Testis (tissue), 3 donors: ENCODE data around the gene BBOF1. TPM values are rescaled to one million over a fixed set of nuclear protein-coding genes. Genes with fewer than 3 reads are reported as not detected.
A peak's percentile ranks its signal among the peaks of the same experiment; 100 is the strongest.

Source experiments
- DNase-seq: peaks from one replicate; pipeline ENCODE4 v3.0.0-alpha.2; 2019
- H3K27ac ChIP-seq, 2 donors: fragments of 200-600 bp; sonication (generic); one replicate each; pipeline ENCODE4 v1.5.1; 2019
- H3K27me3 ChIP-seq: fragments of 200-600 bp; sonication (generic); one replicate; pipeline ENCODE4 v1.5.1; 2019
- H3K36me3 ChIP-seq: fragments of 200-600 bp; sonication (generic); one replicate; pipeline ENCODE4 v1.5.1; 2017; ENCODE audit warnings: low read depth; ENCODE audit errors: missing control alignments
- H3K4me1 ChIP-seq: fragments of 200-600 bp; sonication (generic); one replicate; pipeline ENCODE4 v1.5.1; 2019
- H3K4me3 ChIP-seq, 2 donors: fragments of 200-600 bp; sonication (generic); one replicate each; pipeline ENCODE4 v1.5.1; 2017 to 2019
- H3K9me3 ChIP-seq: fragments of 200-600 bp; sonication (generic); one replicate; pipeline ENCODE4 v1.5.1; 2017
- POLR2A ChIP-seq: fragments of 450-650 bp; IDR thresholded peaks from one replicate; pipeline ENCODE4 v1.6.1; 2017; ENCODE audit warnings: antibody characterized with exemption, mild to moderate bottlenecking, moderate library complexity
- WGBS, 2 donors: methylation state at CpG; one replicate each; pipeline ENCODE4 v1.1.5; 2018; 5-methylcytosine and 5-hydroxymethylcytosine counted together
- intact Hi-C: fragments of 100-400 bp; cut with DNase I; formaldehyde crosslinking; loops from one replicate; pipeline ENCODE4 v1.15.1; 2023; ENCODE audit warnings: low total_unique reads
- polyA plus RNA-seq: library from polyadenylated mRNA; stranded (reverse); fragments of 350-450 nt; fragmentation: Illumina TruSeq; extraction: RNeasy Lipid Tissue Mini Kit (QIAGEN cat#74804); gene quantifications from one replicate; pipeline ENCODE4 v1.2.3, GENCODE V29; 2014; ENCODE audit warnings: low read depth, low replicate concordance; ENCODE audit not compliant: insufficient read depth
- total RNA-seq, 2 donors: library from RNA; depleted of rRNA; stranded (reverse); fragments of >200 nt; gene quantifications; one replicate each; pipeline ENCODE4 v1.2.3, GENCODE V29; 2016
- TF ChIP-seq, protein P1 (sequence below), 3 experiments: fragments of 450-650 bp in 2 of 3; fragments of 200-600 bp in 1 of 3; sonication (generic) in 1 of 3; IDR thresholded peaks; one replicate each; pipeline ENCODE4 v1.5.1; 2016 to 2019; ENCODE audit warnings: antibody characterized with exemption in 3 of 3, mild to moderate bottlenecking in 2 of 3, moderate library complexity in 1 of 3

BBOF1 gene
- total and polyA plus RNA-seq, 3 donors from 2014 or later = 25.1 to 41.6 (median 40.6) TPM

DNA sequence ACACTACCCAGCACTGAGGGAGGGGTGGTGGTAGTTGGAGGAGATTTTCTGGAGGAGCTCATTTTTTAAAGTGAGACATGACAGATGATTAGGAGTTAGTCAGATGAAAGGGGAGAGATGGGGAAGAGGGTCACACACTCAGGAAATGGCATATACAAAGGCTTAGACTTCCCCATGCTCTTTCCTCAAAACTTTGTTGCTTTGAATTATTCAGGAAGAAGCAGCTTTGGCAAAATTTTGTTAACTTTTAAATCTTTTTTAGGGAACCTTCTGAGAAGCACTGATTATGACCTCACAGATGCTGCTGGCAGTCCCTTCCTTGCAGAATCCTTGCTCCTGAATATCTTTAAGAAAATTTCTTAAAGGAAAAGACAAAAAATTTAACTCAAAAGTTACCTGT lies 45.3 kb downstream of the BBOF1 start:
- Histone ChIP-seq H3K9me3 (no peaks in the 10 kb centered on the region), H3K36me3 (no peaks in the 10 kb centered on the region), H3K4me1 (peaks cover 4% of the 10 kb centered on the region), H3K27me3 (no peaks in the 10 kb centered on the region), H3K27ac (no peak overlapping the region), H3K4me3 (no peak overlapping the region)
- TF ChIP-seq POLR2A = no peak
- TF ChIP-seq, protein P1, sequence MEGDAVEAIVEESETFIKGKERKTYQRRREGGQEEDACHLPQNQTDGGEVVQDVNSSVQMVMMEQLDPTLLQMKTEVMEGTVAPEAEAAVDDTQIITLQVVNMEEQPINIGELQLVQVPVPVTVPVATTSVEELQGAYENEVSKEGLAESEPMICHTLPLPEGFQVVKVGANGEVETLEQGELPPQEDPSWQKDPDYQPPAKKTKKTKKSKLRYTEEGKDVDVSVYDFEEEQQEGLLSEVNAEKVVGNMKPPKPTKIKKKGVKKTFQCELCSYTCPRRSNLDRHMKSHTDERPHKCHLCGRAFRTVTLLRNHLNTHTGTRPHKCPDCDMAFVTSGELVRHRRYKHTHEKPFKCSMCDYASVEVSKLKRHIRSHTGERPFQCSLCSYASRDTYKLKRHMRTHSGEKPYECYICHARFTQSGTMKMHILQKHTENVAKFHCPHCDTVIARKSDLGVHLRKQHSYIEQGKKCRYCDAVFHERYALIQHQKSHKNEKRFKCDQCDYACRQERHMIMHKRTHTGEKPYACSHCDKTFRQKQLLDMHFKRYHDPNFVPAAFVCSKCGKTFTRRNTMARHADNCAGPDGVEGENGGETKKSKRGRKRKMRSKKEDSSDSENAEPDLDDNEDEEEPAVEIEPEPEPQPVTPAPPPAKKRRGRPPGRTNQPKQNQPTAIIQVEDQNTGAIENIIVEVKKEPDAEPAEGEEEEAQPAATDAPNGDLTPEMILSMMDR (IDR thresholded peaks at IDR 0.05) = no peak
- DNase-seq = no peak
- intact Hi-C loops = no loop called here

DNA sequence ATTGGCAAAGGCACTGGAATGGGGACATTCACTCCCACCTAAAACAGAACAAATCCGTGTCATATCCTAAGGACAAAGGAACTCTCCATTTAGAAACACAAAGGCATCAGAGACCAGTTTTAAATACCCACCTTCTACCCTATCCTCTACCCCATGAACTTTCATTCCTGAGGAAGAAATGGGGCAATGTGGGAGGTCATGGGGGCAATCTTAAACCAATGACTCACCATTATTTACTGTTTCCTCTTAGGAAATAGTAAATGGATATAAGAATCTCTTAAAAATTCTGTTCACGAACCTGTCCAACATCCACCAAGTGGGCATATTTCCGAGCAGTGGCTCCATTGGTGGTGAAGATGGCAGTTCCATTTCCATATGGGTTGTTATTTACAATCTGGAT lies 45.7 kb downstream of the BBOF1 start:
- no peak for TF ChIP-seq POLR2A
- TF ChIP-seq, protein P1 (IDR thresholded peaks at IDR 0.05) = no peak
- WGBS, 2 donors = 80 to 82% methylated on average over 3 of the region's 3 CpGs
- Histone ChIP-seq H3K27me3 (no peaks in the 10 kb centered on the region), H3K4me1 (peaks cover 4% of the 10 kb centered on the region), H3K36me3 (no peaks in the 10 kb centered on the region), H3K4me3 (no peak overlapping the region), H3K9me3 (no peaks in the 10 kb centered on the region), H3K27ac (no peak overlapping the region)
- no peak for DNase-seq
- intact Hi-C loops = no loop called here

DNA sequence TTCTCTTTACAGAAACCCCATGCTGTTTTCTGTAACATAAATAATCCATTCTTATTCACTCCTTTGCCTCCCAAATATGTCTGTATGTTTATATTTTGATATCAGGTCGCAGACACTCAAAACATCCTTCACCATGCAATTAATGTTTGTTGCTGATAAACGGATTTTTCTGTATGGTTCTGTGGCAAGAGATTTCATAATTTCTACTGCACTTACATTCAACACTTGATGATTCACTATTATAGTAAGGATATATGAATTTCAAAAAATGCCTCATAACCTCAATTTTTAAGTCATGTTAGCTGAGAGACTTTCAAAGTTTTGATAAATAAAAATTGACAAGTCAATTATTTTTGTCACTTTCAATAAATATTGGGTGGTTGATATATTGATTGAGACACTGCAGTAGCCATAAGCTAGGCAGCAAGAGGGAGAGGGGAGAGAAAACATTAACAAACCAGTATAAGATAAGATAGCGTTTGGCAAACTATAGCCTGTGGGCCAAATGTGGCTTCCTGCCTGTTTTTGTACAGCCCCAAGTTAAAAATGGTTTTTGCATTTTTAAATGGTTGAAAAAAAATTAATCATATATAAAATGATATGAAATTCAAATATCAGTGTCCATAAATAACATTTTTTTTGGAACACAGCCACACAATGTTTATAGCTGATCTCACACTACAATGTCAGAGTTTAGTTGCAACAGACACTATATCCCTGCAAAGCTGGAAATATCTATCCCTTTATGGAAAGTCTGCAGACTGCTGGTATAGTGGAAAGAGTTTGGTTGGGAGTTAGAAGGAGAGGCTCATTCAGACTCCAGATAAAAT lies 46.8 kb downstream of the BBOF1 start:
- TF ChIP-seq POLR2A = no peak
- TF ChIP-seq, protein P1 (IDR thresholded peaks at IDR 0.05) = no peak
- Histone ChIP-seq H3K4me3 (no peak overlapping the region), H3K27me3 (no peaks in the 10 kb centered on the region), H3K27ac (no peak overlapping the region), H3K4me1 (no peaks in the 10 kb centered on the region), H3K36me3 (no peaks in the 10 kb centered on the region), H3K9me3 (no peaks in the 10 kb centered on the region)
- no peak for DNase-seq
- WGBS, 2 donors = 73 to 85% methylated on average over 3 of the region's 3 CpGs
- intact Hi-C loops = no loop called here

DNA sequence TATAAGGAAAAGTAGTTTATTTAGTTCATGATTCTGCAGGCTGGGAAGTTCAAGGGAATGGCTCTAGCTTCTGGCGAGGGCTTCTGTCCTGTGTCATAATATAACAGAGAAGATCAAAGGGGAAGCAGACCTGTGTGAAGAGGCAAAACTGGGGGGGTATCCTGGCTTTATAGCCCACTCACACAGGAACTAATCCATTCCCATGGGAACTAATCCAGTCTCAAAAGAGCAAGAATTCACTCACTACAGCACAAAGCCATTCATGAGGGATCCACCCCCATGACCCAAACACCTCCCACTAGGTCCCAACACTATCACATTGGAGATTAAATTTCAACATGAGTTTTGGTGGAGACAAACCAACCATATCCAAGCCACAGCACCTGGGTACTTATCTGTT lies 58.3 kb downstream of the BBOF1 start:
- Histone ChIP-seq H3K4me3 (no peak overlapping the region), H3K27ac (peak overlapping the region in 1 of 2 donors; percentile 15), H3K9me3 (no peaks in the 10 kb centered on the region), H3K27me3 (no peaks in the 10 kb centered on the region), H3K36me3 (no peaks in the 10 kb centered on the region), H3K4me1 (peaks cover 6% of the 10 kb centered on the region)
- intact Hi-C loops = no loop called here
- no peak for DNase-seq
- TF ChIP-seq POLR2A = no peak
- TF ChIP-seq, protein P1 (IDR thresholded peaks at IDR 0.05) = no peak
- 86 to 89% methylated on average over 1 of the region's 1 CpG for WGBS, 2 donors
